GM12801 (cell line): ENCODE results near the gene PITPNM1.

Source experiments
- CTCF ChIP-seq: IDR thresholded peaks from one replicate; pipeline ENCODE4 v1.5.1; 2011; ENCODE audit warnings: control low read depth; ENCODE audit not compliant: insufficient read length; ENCODE audit errors: extremely low read depth

The PITPNM1 gene

GRCh38 chr11:67542169-67542568, 37.0 kb upstream of the PITPNM1 start:
- TF ChIP-seq CTCF, result no peak

- TF ChIP-seq CTCF, result no peak
Observed at GRCh38 chr11:67541198-67541597, 36.0 kb upstream of the PITPNM1 start.

DNA sequence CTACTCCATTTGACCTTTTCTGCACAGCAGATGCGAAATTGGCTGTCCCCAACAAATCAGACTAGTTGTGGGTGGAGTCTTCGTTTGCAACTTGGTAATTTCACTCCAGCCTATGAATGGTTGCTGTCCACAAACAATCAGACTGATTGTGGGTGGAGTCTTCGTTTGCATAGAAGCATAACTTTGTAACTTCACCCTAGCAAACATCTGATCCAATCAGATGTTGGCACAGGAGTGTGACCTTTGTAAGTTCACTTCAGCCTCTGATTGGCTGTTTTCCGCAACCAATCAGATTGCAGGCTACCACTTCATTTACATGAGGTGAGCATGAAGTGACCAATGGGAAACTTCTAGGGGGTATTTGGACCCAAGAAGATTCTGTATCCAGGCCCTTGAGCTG, 34.4 kb upstream of the PITPNM1 start:
- no peak for TF ChIP-seq CTCF

DNA sequence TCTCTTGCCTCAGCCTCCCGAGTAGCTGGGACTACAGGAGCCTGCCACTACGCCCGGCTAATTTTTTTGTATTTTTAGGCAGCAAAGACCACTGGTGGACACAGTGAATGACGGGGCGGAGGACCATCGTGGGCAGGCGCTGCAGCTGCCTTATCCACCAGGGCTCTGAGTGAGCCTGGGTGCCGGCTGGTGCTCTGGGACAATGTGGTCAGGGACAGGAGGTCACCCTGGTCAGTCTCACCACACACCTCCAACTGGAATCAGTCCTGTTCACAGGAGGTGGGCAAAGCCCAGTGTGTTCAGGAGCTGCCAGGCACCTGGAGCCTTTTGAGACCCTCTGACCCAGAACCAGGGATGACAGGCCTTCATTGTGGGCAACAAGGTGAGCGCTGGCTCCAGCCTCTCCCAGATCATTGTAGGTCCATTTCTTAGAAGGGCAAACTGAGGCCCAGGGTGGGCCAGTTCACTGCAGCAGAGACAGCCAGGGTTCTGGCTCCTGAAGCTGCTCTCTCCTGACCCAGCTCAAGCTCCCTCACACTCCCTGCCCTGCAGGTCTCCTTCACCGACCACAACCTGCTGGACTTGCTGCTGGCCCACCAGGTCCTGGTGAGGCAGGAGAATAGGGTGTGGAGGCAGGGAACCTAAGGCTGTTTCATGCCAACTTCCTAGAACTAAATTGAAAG, 33.8 kb upstream of the PITPNM1 start:
- no peak for TF ChIP-seq CTCF

DNA sequence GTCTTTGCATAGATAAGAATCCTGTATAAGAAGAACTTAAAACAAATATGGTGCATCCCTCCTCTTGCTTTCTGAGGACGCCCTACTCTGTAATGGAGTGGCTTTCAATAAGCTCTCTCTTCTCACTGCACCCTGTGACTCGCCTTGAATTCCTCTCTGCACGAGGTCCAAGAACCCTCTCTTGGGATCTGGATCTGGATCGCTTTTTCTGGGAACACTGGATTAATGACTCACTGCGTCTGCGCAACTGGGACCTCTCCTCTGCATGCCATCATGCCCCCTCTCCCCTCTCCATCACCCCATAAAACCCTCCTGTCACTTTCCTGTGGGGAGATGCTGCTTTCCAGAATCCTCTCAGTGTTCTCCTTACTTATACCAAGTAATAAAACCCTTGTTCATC, 33.1 kb upstream of the PITPNM1 start:
- TF ChIP-seq CTCF, result no peak

DNA sequence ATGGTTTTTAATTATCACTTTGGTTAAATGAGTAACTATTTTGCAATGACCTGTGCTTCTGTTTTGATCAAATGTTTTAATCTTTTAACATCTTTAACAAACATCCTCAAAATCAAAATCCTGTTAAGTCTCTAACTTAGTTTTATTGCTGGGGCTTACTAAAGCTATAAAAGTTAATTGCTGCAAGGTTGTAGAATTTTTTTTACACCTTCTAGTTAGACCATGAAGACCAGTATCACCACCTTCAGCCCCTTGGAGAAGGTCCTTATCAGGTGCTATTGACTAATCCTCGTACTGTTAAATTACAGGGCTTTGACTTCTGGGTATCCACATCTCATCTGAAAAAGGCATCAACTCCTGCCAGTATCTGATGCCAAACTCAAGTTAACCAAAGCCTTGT, 30.4 kb upstream of the PITPNM1 start:
- no peak for TF ChIP-seq CTCF

- no peak for TF ChIP-seq CTCF
Observed at GRCh38 chr11:67534070-67534679, 29.0 kb upstream of the PITPNM1 start.
